Activated naive CD4-positive, alpha-beta T cell (primary cell): ENCODE measurements around the gene SDF4.

Experiments used
- DNase-seq, 4 experiments: peaks; one replicate each; lab custom pipeline; 2025; lab: John Stamatoyannopoulos, UW

The SDF4 gene

GRCh38 chr1:1231400-1232207, at the start of gene SDF4:
SDF4 (minus strand) TSS chr1:1232001; CDS start chr1:1228772, 3,229 bp downstream.
- DNase-seq, result peak; percentile 89 to 95 (median 90)

GRCh38 chr1:1280782-1281481, 49.1 kb upstream of the SDF4 start:
- DNase-seq, result no peak

- DNase-seq, result no peak
Measured at GRCh38 chr1:1279028-1279427, 47.2 kb upstream of the SDF4 start.

- no peak for DNase-seq
Measured at GRCh38 chr1:1278620-1279019, 46.8 kb upstream of the SDF4 start.

GRCh38 chr1:1275836-1276235, 44.0 kb upstream of the SDF4 start:
- DNase-seq, result no peak

- no peak for DNase-seq
Measured at GRCh38 chr1:1274931-1275431, 43.2 kb upstream of the SDF4 start.

GRCh38 chr1:1274299-1274930, 42.6 kb upstream of the SDF4 start:
- DNase-seq, result no peak

- peak; percentile 86 to 92 (median 90) for DNase-seq
Measured at GRCh38 chr1:1273512-1274298, 41.9 kb upstream of the SDF4 start, which contains the start of gene UBE2J2. UBE2J2 (minus strand) TSS chr1:1273854; CDS start chr1:1267992, 5,862 bp downstream.

GRCh38 chr1:1273209-1273511, 41.4 kb upstream of the SDF4 start:
- no peak for DNase-seq

- DNase-seq, result no peak
Measured at GRCh38 chr1:1272341-1273208, 40.8 kb upstream of the SDF4 start.

GRCh38 chr1:1270813-1271212, 39.0 kb upstream of the SDF4 start:
- no peak for DNase-seq

GRCh38 chr1:1268284-1268682, 36.5 kb upstream of the SDF4 start:
- DNase-seq, result no peak

- no peak for DNase-seq
Measured at GRCh38 chr1:1267488-1268283, 35.9 kb upstream of the SDF4 start.

- DNase-seq, result no peak
Measured at GRCh38 chr1:1264868-1265272, 33.1 kb upstream of the SDF4 start.

GRCh38 chr1:1264026-1264425, 32.2 kb upstream of the SDF4 start:
- DNase-seq, result no peak

- DNase-seq, result no peak
Measured at GRCh38 chr1:1262758-1263157, 31.0 kb upstream of the SDF4 start.

GRCh38 chr1:1262071-1262470, 30.3 kb upstream of the SDF4 start:
- DNase-seq, result no peak

- DNase-seq, result no peak
Measured at GRCh38 chr1:1260843-1261560, 29.2 kb upstream of the SDF4 start.

- no peak for DNase-seq
Measured at GRCh38 chr1:1259951-1260600, 28.3 kb upstream of the SDF4 start.
